ENCODE data around the gene FAM120A. TPM values are rescaled to one million over a fixed set of nuclear protein-coding genes. Genes with fewer than 3 reads are reported as not detected.

The FAM120A gene
- total RNA-seq, 1 experiment from 2014 or later, result 98.2 TPM

- no peaks in the 10 kb centered on the region for H3K27me3 Mint-ChIP-seq (ENCODE audit: unreplicated experiment)
- DNase-seq, result no peak
- intact Hi-C loops (cut with micrococcal nuclease; ENCODE audit: unreplicated experiment), result no loop called here
- CTCF ChIA-PET, result no interaction called here
- no peak overlapping the region for H3K4me3 Mint-ChIP-seq (ENCODE audit: low read depth, unreplicated experiment)
- TF ChIP-seq CTCF (IDR thresholded peaks at IDR 0.05; ENCODE audit: unreplicated experiment), result no peak
- H3K36me3 Mint-ChIP-seq (ENCODE audit: insufficient read depth, unreplicated experiment), result no peaks in the 10 kb centered on the region
- BruUV-seq (replicated peaks), result no TSS peak
- no peaks in the 10 kb centered on the region for H3K9me3 Mint-ChIP-seq (ENCODE audit: low read depth, unreplicated experiment)
- H3K27ac Mint-ChIP-seq (ENCODE audit: unreplicated experiment), result no peak overlapping the region
- no peaks in the 10 kb centered on the region for H3K4me1 Mint-ChIP-seq (ENCODE audit: low read depth, unreplicated experiment)
These were observed 141.7 kb downstream of the FAM120A start for GRCh38 chr9:93593144-93593658.

DNA sequence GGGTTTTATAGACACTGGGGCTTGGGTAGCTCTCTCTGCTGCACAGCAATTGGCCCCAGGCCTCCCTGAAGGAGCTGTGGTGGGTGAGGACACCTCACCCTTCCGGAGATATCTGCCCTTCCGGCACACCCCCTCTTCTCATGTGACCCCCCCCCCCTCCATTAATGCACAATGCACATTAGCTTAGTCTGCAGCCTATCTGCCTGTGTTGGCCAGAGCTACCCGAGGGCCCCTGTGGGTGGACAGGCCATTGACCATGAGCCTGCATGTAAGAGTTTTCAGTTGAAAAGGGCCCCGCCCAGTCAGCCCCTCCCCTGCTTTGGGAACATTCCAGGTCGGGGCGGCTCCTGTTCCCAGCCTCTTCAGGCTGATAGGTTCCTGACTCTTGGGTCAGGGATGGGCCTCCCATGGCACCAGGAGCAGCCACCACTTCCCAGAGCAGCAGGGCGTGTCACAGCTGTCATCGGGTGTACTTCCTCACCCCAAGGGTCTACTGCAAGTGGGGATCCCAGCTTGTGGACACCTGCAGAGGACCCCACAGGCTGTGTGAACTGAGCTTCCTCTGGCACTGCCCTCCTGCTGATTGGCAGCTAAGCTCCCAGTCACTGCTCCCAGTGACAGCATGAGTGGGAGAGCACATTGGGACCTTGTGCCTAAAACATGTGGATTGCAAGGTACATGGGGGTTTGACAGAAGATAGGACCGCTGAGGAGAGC is 142.7 kb downstream of the FAM120A start:
- H3K9me3 Mint-ChIP-seq (ENCODE audit: low read depth, unreplicated experiment), result no peaks in the 10 kb centered on the region
- TF ChIP-seq CTCF (IDR thresholded peaks at IDR 0.05; ENCODE audit: unreplicated experiment), result no peak
- no peak overlapping the region for H3K4me3 Mint-ChIP-seq (ENCODE audit: low read depth, unreplicated experiment)
- H3K27ac Mint-ChIP-seq (ENCODE audit: unreplicated experiment), result no peak overlapping the region
- CTCF ChIA-PET, result no interaction called here
- no peaks in the 10 kb centered on the region for H3K36me3 Mint-ChIP-seq (ENCODE audit: insufficient read depth, unreplicated experiment)
- intact Hi-C loops (cut with micrococcal nuclease; ENCODE audit: unreplicated experiment), result no loop called here
- no TSS peak for BruUV-seq (replicated peaks)
- no peaks in the 10 kb centered on the region for H3K27me3 Mint-ChIP-seq (ENCODE audit: unreplicated experiment)
- no peaks in the 10 kb centered on the region for H3K4me1 Mint-ChIP-seq (ENCODE audit: low read depth, unreplicated experiment)
- no peak for DNase-seq

DNA sequence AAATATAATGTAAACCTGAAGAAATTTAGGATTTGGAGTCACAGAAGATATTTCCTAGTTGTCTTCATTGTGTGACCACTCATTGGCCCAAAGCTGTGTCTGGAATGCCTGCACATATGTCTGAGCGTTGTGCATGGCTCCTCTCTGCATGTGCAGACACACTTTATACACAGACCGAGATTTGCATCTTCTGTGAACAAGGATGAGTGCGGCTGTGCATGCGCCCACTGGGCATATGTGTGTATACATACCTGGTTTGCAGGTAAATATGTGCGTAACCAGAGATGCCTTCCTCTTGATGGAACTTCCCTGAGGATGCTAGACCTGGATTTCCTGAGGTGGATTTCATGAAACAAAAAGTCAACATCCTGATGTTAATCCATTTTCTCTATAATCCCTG is 144.0 kb downstream of the FAM120A start:
- CTCF ChIA-PET, result no interaction called here
- no peaks in the 10 kb centered on the region for H3K9me3 Mint-ChIP-seq (ENCODE audit: low read depth, unreplicated experiment)
- H3K27ac Mint-ChIP-seq (ENCODE audit: unreplicated experiment), result no peak overlapping the region

DNA sequence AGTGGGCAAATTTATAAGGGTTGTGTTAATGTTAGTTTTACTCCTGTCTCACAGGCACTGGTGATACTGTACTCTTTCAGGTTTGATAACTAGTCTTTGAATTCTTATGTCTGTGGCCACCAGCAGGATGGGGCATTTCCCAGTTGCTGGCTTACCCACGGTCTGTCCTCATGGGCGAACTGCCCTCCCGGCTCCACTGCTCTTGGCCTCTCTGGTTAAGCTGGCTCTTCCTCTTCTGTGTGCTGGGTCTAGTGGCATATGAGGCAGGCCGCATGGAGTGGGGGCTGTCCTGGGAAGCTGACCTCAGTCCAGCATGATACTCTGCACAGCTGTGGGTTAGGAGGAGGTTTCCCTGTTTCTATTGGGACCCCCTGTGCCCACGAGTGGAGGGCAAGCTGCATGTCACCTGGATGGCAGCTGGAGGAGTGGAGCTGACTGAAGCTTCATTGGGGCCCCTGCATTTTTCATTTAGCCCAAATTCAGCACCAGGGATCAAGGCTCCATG is 144.4 kb downstream of the FAM120A start:
- Mint-ChIP-seq H3K4me1 (ENCODE audit: low read depth, unreplicated experiment) (peaks cover 15% of the 10 kb centered on the region), H3K27me3 (ENCODE audit: unreplicated experiment) (no peaks in the 10 kb centered on the region), H3K36me3 (ENCODE audit: insufficient read depth, unreplicated experiment) (no peaks in the 10 kb centered on the region), H3K9me3 (ENCODE audit: low read depth, unreplicated experiment) (no peaks in the 10 kb centered on the region), H3K4me3 (ENCODE audit: low read depth, unreplicated experiment) (no peak overlapping the region), H3K27ac (ENCODE audit: unreplicated experiment) (no peak overlapping the region)
- DNase-seq, result no peak
- TF ChIP-seq CTCF (IDR thresholded peaks at IDR 0.05; ENCODE audit: unreplicated experiment), result no peak
- BruUV-seq (replicated peaks), result no TSS peak
- intact Hi-C loops (cut with micrococcal nuclease; ENCODE audit: unreplicated experiment), result no loop called here
- CTCF ChIA-PET, result interaction anchor here (0.7 kb wide), 1 partner anchor 11 kb away, joined by 3 read pairs; no protein-coding TSS in a partner anchor

More for the DNA sequence above, 144.0 kb downstream of the FAM120A start:
- no TSS peak for BruUV-seq (replicated peaks)
- no peak for TF ChIP-seq CTCF (IDR thresholded peaks at IDR 0.05; ENCODE audit: unreplicated experiment)
- Mint-ChIP-seq H3K4me3 (ENCODE audit: low read depth, unreplicated experiment) (no peak overlapping the region), H3K27me3 (ENCODE audit: unreplicated experiment) (no peaks in the 10 kb centered on the region), H3K36me3 (ENCODE audit: insufficient read depth, unreplicated experiment) (no peaks in the 10 kb centered on the region), H3K4me1 (ENCODE audit: low read depth, unreplicated experiment) (peaks cover 10% of the 10 kb centered on the region)
- DNase-seq, result no peak
- intact Hi-C loops (cut with micrococcal nuclease; ENCODE audit: unreplicated experiment), result no loop called here
